ENCODE measurements around the gene SYNE3.

The SYNE3 gene

DNA sequence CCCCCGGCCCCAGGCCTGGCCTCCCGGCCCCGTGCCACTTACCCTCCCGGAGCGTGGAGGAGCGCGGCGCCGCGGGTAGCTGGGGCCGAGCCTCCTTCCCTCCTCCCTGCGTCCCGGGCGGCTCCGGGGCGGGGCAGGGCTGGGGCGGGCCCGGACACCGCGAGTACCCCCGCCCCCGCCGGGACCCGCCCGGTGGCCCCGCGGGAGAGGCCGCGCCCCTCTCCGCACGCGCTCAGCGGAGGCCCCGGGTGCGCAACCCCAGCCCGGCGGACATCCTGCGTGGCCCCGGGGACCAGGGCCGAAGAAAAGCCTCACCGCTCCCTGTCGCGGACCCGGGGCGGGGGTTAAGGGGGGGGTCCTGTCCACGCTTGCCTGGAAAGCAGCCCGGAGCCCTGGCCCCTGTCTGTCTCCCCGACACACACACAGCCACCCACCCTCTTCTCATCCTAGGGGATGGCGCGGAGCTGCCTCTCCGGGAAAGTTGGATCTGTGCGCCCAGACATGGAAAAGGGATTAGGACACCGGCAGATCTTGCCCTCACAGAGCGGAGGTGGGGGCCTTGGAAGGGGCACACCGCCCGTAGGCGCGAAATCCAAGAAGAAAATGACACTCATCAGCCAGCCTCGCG lies at the start of gene SYNE3:
Gene SYNE3 (minus strand): TSS at position 97 of the 628 bp plus-strand sequence. CDS start 40,829 bp downstream, outside the sequence.
- TF ChIP-seq, protein P1, sequence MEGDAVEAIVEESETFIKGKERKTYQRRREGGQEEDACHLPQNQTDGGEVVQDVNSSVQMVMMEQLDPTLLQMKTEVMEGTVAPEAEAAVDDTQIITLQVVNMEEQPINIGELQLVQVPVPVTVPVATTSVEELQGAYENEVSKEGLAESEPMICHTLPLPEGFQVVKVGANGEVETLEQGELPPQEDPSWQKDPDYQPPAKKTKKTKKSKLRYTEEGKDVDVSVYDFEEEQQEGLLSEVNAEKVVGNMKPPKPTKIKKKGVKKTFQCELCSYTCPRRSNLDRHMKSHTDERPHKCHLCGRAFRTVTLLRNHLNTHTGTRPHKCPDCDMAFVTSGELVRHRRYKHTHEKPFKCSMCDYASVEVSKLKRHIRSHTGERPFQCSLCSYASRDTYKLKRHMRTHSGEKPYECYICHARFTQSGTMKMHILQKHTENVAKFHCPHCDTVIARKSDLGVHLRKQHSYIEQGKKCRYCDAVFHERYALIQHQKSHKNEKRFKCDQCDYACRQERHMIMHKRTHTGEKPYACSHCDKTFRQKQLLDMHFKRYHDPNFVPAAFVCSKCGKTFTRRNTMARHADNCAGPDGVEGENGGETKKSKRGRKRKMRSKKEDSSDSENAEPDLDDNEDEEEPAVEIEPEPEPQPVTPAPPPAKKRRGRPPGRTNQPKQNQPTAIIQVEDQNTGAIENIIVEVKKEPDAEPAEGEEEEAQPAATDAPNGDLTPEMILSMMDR (IDR thresholded peaks at IDR 0.05; ENCODE audit: low read depth, low read length) = no peak
- H3K4me3 ChIP-seq (ENCODE audit: low read depth, low read length) = peak within 1 kb of the TSS; percentile 78

DNA sequence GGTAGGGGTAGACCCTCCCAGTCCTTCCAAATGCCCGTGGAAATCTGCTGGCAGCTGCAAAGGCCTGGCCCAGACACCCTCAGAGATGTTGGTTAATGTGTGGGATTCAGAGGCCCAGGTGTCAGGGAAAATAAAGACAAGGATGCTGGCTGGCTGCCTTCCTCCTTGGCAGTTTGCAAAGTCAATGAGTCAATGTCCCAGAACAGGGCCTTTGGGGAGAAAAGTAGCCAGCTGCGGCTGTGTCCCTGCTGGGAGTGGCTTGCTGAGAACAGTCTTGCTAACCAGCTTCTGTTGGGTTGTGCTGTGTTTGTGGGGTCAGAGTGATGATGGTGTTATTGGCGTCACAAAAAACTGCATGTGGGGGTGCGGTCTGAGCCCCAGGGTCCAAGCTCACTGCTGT lies 47.6 kb upstream of the SYNE3 start:
- no peak overlapping the region for H3K4me3 ChIP-seq (ENCODE audit: low read depth, low read length)
- TF ChIP-seq, protein P1 (IDR thresholded peaks at IDR 0.05; ENCODE audit: low read depth, low read length) = no peak

DNA sequence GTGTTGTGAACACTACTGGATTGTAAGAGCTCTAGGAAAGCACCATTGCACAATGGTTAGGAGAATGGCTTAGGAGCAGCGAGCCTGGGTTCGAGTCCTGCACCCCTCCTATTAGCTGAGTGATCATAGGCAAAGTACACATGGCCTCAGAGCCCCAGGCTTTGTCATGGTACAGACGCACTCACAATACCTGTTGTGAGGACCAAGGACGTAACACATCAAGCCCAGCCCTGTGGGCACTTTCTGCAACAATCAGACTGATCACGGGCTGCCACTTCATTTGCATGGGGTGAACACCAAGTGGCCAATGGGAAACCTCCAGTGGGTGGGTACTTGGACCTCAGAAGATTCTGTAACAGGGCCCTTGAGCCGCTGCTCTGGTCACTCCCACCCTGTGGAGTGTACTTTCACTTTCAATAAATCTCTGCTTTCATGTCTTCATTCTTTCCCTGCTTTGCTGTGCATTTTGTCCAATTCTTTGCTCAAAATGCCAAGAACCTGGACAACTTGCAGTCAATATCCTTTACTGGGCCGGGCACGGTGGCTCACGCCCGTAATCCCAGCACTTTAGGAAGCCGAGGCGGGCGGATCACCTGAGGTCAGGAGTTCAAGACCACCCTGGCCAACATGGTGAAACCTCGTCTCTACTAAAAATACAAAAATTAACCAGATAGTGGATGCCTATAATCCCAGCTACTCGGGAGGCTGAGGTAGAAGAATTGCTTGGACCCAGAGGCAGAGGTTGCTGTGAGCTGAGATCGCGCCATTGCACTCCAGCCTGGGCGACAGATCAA lies 46.6 kb upstream of the SYNE3 start:
- peak overlapping the region; percentile 2; the same call in 1 of the 2 replicates for H3K4me3 ChIP-seq (ENCODE audit: low read depth, low read length)
- TF ChIP-seq, protein P1 (IDR thresholded peaks at IDR 0.05; ENCODE audit: low read depth, low read length) = no peak

DNA sequence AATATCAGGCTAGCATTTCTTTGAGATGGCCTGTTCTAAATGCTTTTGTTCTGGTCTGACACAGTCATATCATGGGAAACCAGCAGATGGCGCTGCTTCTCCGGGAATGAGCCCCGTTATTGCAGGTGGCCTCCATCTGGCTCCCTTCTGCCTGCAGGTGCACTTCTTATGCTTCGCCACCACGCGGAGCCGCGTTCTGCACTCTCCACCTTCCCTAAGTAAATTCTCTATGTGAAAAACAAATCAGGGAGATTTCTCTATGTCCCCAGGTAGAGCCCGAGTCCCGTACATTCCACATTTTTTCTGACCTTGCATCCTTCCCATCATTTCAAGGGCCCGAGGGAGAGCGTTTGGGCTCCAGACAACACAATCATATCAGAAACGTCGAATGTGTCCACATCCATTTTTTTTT lies 44.6 kb upstream of the SYNE3 start:
- H3K4me3 ChIP-seq (ENCODE audit: low read depth, low read length) = no peak overlapping the region
- TF ChIP-seq, protein P1 (IDR thresholded peaks at IDR 0.05; ENCODE audit: low read depth, low read length) = peak; percentile 81

- H3K4me3 ChIP-seq (ENCODE audit: low read depth, low read length) = no peak overlapping the region
- TF ChIP-seq, protein P1 (IDR thresholded peaks at IDR 0.05; ENCODE audit: low read depth, low read length) = no peak
Observed at GRCh38 chr14:95559203-95559602, 42.8 kb upstream of the SYNE3 start.

GRCh38 chr14:95557832-95558231 lies 41.4 kb upstream of the SYNE3 start:
- TF ChIP-seq, protein P1 (IDR thresholded peaks at IDR 0.05; ENCODE audit: low read depth, low read length) = no peak
- H3K4me3 ChIP-seq (ENCODE audit: low read depth, low read length) = no peak overlapping the region

DNA sequence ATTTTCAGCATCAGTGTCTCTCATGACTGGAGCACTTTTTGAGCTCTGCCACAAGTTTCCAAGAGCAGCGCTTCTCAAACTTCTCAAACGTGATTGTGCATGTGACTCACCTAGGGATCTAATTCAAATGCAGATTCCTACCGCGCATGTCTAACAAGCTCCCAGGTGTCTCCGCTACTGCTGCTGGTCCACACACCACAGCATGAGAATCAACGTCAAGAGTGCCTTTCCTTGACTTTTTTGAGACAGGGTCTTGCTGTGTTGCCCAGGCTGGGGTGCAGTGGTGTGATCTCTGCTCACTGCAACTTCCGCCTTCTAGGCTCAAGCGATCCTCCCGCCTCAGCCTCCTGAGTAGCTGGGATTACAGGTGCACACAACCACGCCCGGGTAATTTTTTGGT lies 40.8 kb upstream of the SYNE3 start:
- H3K4me3 ChIP-seq (ENCODE audit: low read depth, low read length) = no peak overlapping the region
- TF ChIP-seq, protein P1 (IDR thresholded peaks at IDR 0.05; ENCODE audit: low read depth, low read length) = no peak
